SU-DHL-6 (cell line): ENCODE measurements around the gene MEMO1.

ENCODE experiments used
- H2AFZ ChIP-seq: fragments of 200-600 bp; sonication (generic); 2 replicates; pipeline ENCODE4 v1.6.1; 2014; ENCODE audit warnings: low read depth, mild to moderate bottlenecking, moderate library complexity, mixed read lengths, antibody characterized with exemption, low read length; ENCODE audit not compliant: severe bottlenecking
- H3F3A ChIP-seq: fragments of 200-600 bp; shearing (Covaris generic); 2 replicates; pipeline ENCODE4 v1.6.0; 2016; ENCODE audit warnings: antibody characterized with exemption, mild to moderate bottlenecking; ENCODE audit not compliant: insufficient read depth
- H3K27ac ChIP-seq: fragments of 200-600 bp; sonication (generic); 2 replicates; pipeline ENCODE4 v1.5.1; 2016; ENCODE audit warnings: low read depth, mild to moderate bottlenecking, low read length, moderate library complexity, mixed read lengths
- H3K27me3 ChIP-seq: fragments of 200-600 bp; sonication (generic), shearing (Covaris generic); 2 replicates; pipeline ENCODE4 v1.6.0; 2014; ENCODE audit warnings: mild to moderate bottlenecking, low read length
- H3K36me3 ChIP-seq: fragments of 200-600 bp; sonication (generic); 2 replicates; pipeline ENCODE4 v1.6.1; 2014; ENCODE audit warnings: mild to moderate bottlenecking, low read length, mixed read lengths
- H3K4me2 ChIP-seq: fragments of 300-600, 200-600 bp; shearing (Covaris generic), sonication (generic); 2 replicates; pipeline ENCODE4 v1.6.0; 2014; ENCODE audit warnings: low read length, low read depth, mild to moderate bottlenecking; ENCODE audit not compliant: poor library complexity, severe bottlenecking
- H3K4me3 ChIP-seq: fragments of 200-600 bp; sonication (generic); 2 replicates; pipeline ENCODE4 v1.5.1; 2014; ENCODE audit warnings: antibody characterized with exemption, low read length, mild to moderate bottlenecking, mixed read lengths; ENCODE audit not compliant: insufficient read depth, poor library complexity, severe bottlenecking
- H3K79me2 ChIP-seq: fragments of 200-600 bp; sonication (generic); 2 replicates; pipeline ENCODE4 v1.6.1; 2014; ENCODE audit warnings: mild to moderate bottlenecking, low read length, moderate library complexity; ENCODE audit not compliant: insufficient read depth
- H3K9ac ChIP-seq: fragments of 200-600 bp; sonication (generic); 2 replicates; pipeline ENCODE4 v1.7.0; 2014; ENCODE audit warnings: mild to moderate bottlenecking, low read length
- H3K9me2 ChIP-seq: fragments of 200-600 bp; sonication (generic); replicated peaks from 2 replicates; pipeline ENCODE4 v1.6.1; 2014; ENCODE audit warnings: low read length; ENCODE audit not compliant: insufficient read depth
- H3K9me3 ChIP-seq: fragments of 200-600 bp; sonication (generic); 2 replicates; pipeline ENCODE4 v1.6.1; 2014; ENCODE audit warnings: low read length, mixed read lengths; ENCODE audit not compliant: insufficient read depth
- H4K20me1 ChIP-seq: fragments of 200-600 bp; sonication (generic); 2 replicates; pipeline ENCODE4 v1.6.1; 2014; ENCODE audit warnings: low read depth, mild to moderate bottlenecking, antibody characterized with exemption, low read length, moderate library complexity, mixed read lengths
- EZH2phosphoT487 ChIP-seq: fragments of 200-600 bp; sonication (generic), shearing (Covaris generic); conservative IDR thresholded peaks from 2 replicates; pipeline ENCODE4 v1.6.1; 2018; ENCODE audit warnings: mild to moderate bottlenecking, antibody characterized with exemption, low read length, moderate library complexity, mixed read lengths
- TF ChIP-seq, protein P1 (sequence below): fragments of 200-600 bp; sonication (generic); IDR thresholded peaks from one replicate; pipeline ENCODE4 v1.5.1; 2017; ENCODE audit warnings: antibody characterized with exemption, mild to moderate bottlenecking, low read length, moderate library complexity; ENCODE audit not compliant: insufficient read depth, poor library complexity, severe bottlenecking

The MEMO1 gene

DNA sequence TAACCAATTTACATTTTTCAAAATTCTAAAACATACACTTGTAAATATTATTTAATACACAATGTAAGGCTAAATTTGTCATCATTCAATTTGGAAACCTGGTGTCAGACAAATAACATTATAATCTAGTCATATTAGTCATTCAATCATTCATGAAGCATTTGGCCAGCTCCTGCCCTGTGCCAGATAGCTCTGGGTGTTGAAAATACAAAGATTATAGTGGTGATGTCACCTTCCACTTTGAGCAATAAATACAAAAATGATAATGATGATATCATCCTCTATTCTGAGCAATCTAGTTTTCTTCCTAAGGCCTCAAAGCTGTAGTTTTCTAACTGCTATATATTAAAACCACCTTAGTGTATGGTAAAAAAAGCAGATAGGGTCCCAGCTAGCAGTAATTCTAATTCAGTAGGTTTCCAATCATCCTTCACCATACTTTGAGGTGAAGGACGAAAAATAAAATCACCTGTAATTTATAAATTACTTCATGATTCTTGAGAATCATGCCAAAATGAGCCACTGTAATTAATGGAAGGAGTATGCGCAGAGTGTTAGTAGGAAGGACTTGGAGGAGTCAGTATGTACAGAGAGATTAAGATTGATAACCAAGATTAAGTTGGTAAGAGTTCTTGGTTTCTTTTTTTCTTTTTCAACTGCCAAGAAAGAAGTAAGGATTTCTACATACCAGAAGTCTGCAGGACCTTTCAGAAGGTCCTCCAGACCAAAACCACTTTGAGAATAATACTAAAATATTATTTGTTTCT lies 23.2 kb downstream of the MEMO1 start:
- Histone ChIP-seq H3K9me3 (no peaks in the 10 kb centered on the region), H3K27me3 (no peaks in the 10 kb centered on the region), H3K9me2 (no peaks in the 10 kb centered on the region), H3K36me3 (0 out of 2 replicates have a peak, but pooled peaks cover 2% of the 10 kb centered on the region), H2AFZ (no peak overlapping the region), H3K79me2 (peaks cover 99% of the 10 kb centered on the region), H4K20me1 (peaks cover 3% of the 10 kb centered on the region; the same call in 1 of the 2 replicates), H3K9ac (no peak overlapping the region), H3F3A (no peaks in the 10 kb centered on the region), H3K4me2 (no peak overlapping the region), H3K4me3 (no peak overlapping the region), H3K27ac (no peak overlapping the region)
- no peak for TF ChIP-seq EZH2phosphoT487
- TF ChIP-seq, protein P1, sequence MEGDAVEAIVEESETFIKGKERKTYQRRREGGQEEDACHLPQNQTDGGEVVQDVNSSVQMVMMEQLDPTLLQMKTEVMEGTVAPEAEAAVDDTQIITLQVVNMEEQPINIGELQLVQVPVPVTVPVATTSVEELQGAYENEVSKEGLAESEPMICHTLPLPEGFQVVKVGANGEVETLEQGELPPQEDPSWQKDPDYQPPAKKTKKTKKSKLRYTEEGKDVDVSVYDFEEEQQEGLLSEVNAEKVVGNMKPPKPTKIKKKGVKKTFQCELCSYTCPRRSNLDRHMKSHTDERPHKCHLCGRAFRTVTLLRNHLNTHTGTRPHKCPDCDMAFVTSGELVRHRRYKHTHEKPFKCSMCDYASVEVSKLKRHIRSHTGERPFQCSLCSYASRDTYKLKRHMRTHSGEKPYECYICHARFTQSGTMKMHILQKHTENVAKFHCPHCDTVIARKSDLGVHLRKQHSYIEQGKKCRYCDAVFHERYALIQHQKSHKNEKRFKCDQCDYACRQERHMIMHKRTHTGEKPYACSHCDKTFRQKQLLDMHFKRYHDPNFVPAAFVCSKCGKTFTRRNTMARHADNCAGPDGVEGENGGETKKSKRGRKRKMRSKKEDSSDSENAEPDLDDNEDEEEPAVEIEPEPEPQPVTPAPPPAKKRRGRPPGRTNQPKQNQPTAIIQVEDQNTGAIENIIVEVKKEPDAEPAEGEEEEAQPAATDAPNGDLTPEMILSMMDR, result no peak

DNA sequence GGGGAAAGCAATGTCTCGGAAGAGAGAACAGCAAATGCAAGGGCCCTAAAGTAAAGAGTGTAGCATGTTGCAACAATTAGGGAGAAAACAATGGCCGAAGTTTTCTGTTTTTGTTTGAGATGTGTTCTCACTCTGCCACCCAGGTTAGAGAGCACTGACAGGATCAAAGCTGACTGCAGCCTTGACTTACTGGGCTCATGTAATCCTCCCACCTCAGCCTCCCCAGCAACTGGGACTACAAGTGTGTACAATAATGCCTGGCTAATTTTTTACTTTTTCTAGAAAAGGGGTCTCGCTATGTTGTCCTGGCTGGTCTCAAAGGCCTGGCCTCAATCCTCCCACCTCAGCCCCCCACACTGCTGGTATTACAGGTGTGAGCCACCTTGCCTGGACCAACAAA lies 23.9 kb downstream of the MEMO1 start:
- no peak overlapping the region for H3K4me3 ChIP-seq
- H3K36me3 ChIP-seq, result 0 out of 2 replicates have a peak, but pooled peaks cover 2% of the 10 kb centered on the region
- H3K4me2 ChIP-seq, result no peak overlapping the region
- no peaks in the 10 kb centered on the region for H3F3A ChIP-seq
- H2AFZ ChIP-seq, result no peak overlapping the region
- peaks cover 99% of the 10 kb centered on the region for H3K79me2 ChIP-seq
- no peaks in the 10 kb centered on the region for H3K27me3 ChIP-seq
- H4K20me1 ChIP-seq, result peaks cover 3% of the 10 kb centered on the region; the same call in 1 of the 2 replicates
- H3K9me2 ChIP-seq, result no peaks in the 10 kb centered on the region
- no peaks in the 10 kb centered on the region for H3K9me3 ChIP-seq
- H3K27ac ChIP-seq, result no peak overlapping the region
- no peak for TF ChIP-seq EZH2phosphoT487
- TF ChIP-seq, protein P1, result no peak
- H3K9ac ChIP-seq, result no peak overlapping the region

DNA sequence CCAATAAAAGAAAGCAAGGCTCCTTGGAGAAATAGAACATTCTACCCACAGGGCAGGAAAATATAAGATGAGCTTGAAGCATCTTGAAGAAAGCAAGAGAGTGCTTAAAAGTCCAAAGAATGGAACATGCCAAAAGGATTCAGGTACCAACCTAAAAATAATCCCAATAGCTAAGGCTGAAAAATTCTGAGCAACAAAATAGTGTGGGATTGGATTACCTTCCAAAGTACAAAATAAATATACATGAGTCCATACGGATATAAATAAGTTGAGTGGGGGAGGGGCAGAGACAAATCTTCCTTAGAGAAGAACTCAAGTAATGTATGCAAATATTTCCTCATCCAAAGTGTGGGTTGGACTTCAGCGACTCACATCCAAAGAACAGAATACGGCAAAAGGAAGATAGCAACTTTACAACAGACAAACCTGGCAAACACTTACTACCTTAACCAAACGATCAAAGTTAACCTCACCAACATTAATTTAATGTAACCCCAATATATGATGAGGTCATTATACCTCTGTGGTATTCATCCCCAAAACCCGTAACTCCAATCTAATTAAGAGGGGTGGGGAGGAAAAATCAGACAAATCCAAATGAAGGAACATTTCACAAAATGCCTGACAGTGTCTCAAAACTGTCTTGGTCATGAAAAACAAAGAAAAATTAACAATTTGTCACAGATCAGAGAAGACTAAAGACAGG lies 26.9 kb downstream of the MEMO1 start:
- H2AFZ ChIP-seq, result no peak overlapping the region
- no peak overlapping the region for H3K4me2 ChIP-seq
- TF ChIP-seq, protein P1, result no peak
- no peak for TF ChIP-seq EZH2phosphoT487
- H3K9ac ChIP-seq, result no peak overlapping the region
- H3K79me2 ChIP-seq, result peaks cover 99% of the 10 kb centered on the region
- H3F3A ChIP-seq, result peaks cover 9% of the 10 kb centered on the region; the same call in 1 of the 2 replicates
- H3K36me3 ChIP-seq, result no peaks in the 10 kb centered on the region
- H3K27me3 ChIP-seq, result no peaks in the 10 kb centered on the region
- H3K4me3 ChIP-seq, result no peak overlapping the region
- H3K9me2 ChIP-seq, result no peaks in the 10 kb centered on the region
- peaks cover 5% of the 10 kb centered on the region for H4K20me1 ChIP-seq
- no peak overlapping the region for H3K27ac ChIP-seq
- no peaks in the 10 kb centered on the region for H3K9me3 ChIP-seq
